ENCODE data around the gene TAF1D. TPM values are rescaled to one million over a fixed set of nuclear protein-coding genes. Genes with fewer than 3 reads are reported as not detected.

TAF1D gene
- total RNA-seq, 1 experiment from 2014 or later, result 114 TPM

- DNase-seq (ENCODE audit: low spot score), result no peak
Observed at GRCh38 chr11:93724089-93724488, 17.2 kb downstream of the TAF1D start.

- no peak for DNase-seq (ENCODE audit: low spot score)
Observed at GRCh38 chr11:93720522-93720921, 20.8 kb downstream of the TAF1D start.

- DNase-seq (ENCODE audit: low spot score), result no peak
Observed at GRCh38 chr11:93719310-93719709, 22.0 kb downstream of the TAF1D start.

GRCh38 chr11:93718057-93718563, 23.2 kb downstream of the TAF1D start:
- no peak for DNase-seq (ENCODE audit: low spot score)

- no peak for DNase-seq (ENCODE audit: low spot score)
Observed at GRCh38 chr11:93717501-93717900, 23.8 kb downstream of the TAF1D start.

GRCh38 chr11:93715797-93716396, 25.4 kb downstream of the TAF1D start:
- DNase-seq (ENCODE audit: low spot score), result no peak

- no peak for DNase-seq (ENCODE audit: low spot score)
Observed at GRCh38 chr11:93712678-93713077, 28.6 kb downstream of the TAF1D start.

GRCh38 chr11:93710239-93710638, 31.1 kb downstream of the TAF1D start:
- no peak for DNase-seq (ENCODE audit: low spot score)

- DNase-seq (ENCODE audit: low spot score), result no peak
Observed at GRCh38 chr11:93704237-93704636, 37.1 kb downstream of the TAF1D start.

- DNase-seq (ENCODE audit: low spot score), result no peak
Observed at GRCh38 chr11:93700830-93701229, 40.5 kb downstream of the TAF1D start.

- no peak for DNase-seq (ENCODE audit: low spot score)
Observed at GRCh38 chr11:93697611-93698010, 43.7 kb downstream of the TAF1D start.

GRCh38 chr11:93694557-93694956, 46.7 kb downstream of the TAF1D start:
- DNase-seq (ENCODE audit: low spot score), result no peak

- DNase-seq (ENCODE audit: low spot score), result no peak
Observed at GRCh38 chr11:93694109-93694508, 47.2 kb downstream of the TAF1D start.

GRCh38 chr11:93689240-93689639, 52.1 kb downstream of the TAF1D start:
- DNase-seq (ENCODE audit: low spot score), result no peak

- no peak for DNase-seq (ENCODE audit: low spot score)
Observed at GRCh38 chr11:93686812-93687211, 54.5 kb downstream of the TAF1D start.

- no peak for DNase-seq (ENCODE audit: low spot score)
Observed at GRCh38 chr11:93686226-93686625, 55.1 kb downstream of the TAF1D start.

Other genes starting within 250 kb of the TAF1D start
- gene SMCO4, start 198.1 kb downstream of the TAF1D start, total RNA-seq (2014; rRNA removed; shearing (Covaris generic)), result 22.9 and 75.8 TPM in 2 replicates
- 6.9 and 12.9 TPM in 2 replicates for gene CEP295, start 79.8 kb downstream of the TAF1D start, total RNA-seq (2014; rRNA removed; shearing (Covaris generic))
- gene C11orf54, start 177 bp upstream of the TAF1D start, total RNA-seq (2014; rRNA removed; shearing (Covaris generic)), result 8.6 and 14.3 TPM in 2 replicates
- 21.4 and 30.5 TPM in 2 replicates for gene MED17, start 42.8 kb upstream of the TAF1D start, total RNA-seq (2014; rRNA removed; shearing (Covaris generic))
- gene VSTM5, start 109.1 kb upstream of the TAF1D start, total RNA-seq (2014; rRNA removed; shearing (Covaris generic)), result not detected in 2 replicates